ENCODE results near the gene ASPHD1. TPM values are rescaled to one million over a fixed set of nuclear protein-coding genes. Genes with fewer than 3 reads are reported as not detected.

Gene ASPHD1
- total RNA-seq, 1 experiment from 2014 or later: 2.6 TPM

DNA sequence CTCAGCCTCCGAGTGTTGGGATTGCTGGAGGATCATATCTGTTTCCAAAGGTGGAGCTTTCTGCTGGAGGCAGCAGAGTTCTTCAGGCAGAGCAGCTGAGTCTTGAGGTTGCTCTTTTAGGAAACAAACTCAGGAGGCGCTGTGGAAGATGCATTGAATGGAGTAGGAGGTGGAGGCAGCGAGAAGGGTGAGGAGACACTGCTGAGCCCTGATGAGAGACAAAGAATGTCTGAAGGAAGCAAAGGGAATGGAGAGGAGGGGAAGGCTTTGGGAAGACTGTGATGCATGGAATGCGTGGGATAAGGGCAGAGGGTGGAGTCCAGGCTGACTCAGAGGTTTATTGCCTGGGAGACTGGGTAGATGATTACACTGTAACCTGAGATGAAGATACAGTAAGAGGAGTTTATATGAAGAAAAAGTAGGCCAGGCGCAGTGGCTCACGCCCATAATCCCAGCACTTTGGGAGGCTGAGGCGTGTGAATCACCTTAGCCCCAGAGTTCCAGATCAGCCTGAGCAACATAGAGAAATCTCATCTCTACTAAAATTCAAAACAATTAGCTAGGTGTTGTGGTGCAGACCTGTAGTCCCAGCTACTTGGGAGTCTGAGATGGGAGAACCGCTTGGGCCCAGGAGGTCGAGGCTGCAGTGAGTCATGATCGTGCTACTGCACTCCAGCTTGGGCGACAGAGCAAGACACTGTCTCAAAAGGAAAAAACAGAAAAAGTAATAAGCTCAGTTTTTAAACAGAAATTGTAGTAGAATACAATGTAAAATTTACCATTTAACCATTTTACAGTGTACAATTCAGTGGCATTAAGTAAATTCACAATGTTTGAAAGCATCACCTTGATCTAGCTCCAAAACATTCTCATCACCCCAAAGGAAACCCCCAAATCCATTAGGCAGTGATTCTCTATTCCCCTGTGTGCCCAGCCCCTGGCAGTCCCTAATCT, 43.8 kb downstream of the ASPHD1 start:
- peak; percentile 98 for DNase-seq (ENCODE audit: low read depth)

GRCh38 chr16:29947897-29948296, 47.6 kb downstream of the ASPHD1 start:
- no peak for DNase-seq (ENCODE audit: low read depth)

- no peak for DNase-seq (ENCODE audit: low read depth)
Observed at GRCh38 chr16:29950806-29951461, 50.6 kb downstream of the ASPHD1 start.

DNA sequence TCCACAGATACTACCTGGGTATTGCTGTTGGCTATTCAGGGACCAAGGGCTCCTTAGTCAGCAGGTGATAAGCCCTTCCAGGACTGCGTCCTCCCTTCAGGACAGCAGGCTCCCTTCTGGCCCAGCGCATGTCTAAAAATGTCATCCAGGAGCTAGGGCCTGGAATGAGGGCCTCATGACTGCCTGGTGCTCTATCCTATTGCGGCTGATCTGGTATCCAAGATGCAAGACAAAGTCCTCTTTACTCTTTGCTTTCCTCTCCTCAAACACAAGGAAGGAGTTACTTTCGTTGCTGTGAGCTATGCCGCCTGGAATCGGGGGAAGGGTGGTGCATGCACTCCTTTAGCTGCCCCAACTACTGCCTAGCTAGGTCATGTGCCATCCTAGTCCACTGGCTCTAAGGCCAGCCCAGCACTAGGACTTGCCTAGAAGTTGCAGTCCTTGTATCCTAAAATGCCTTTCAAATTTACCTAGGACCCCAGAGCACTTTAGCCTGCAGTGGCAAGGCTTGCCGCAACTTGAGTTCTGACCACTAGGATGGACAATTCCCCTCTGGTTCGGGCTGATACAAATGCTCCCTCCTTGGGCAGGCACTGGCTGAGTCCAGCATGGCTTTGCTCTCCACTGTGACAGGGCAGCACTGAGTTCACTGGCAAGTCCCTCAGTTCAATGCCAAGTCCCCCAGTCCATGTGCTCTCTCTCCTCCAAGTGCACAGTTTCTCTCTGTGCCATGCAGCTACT, 51.5 kb downstream of the ASPHD1 start:
- no peak for DNase-seq (ENCODE audit: low read depth)

Other genes with a start within 250 kb of the ASPHD1 start
- gene SPN, start 237.2 kb upstream of the ASPHD1 start, total RNA-seq (2014; rRNA removed; shearing (Covaris generic)): 0.20 TPM in 1 of 2 replicates, not detected in the other
- 18.4 and 23.7 TPM in 2 replicates for gene QPRT, start 221.3 kb upstream of the ASPHD1 start, total RNA-seq (2014; rRNA removed; shearing (Covaris generic))
- gene C16orf54, start 154.5 kb upstream of the ASPHD1 start, total RNA-seq (2014; rRNA removed; shearing (Covaris generic)): 0.10 TPM in 1 of 2 replicates, not detected in the other
- not detected in 2 replicates for gene ZG16, start 122.2 kb upstream of the ASPHD1 start, total RNA-seq (2014; rRNA removed; shearing (Covaris generic))
- gene KIF22, start 109.7 kb upstream of the ASPHD1 start, total RNA-seq (2014; rRNA removed; shearing (Covaris generic)): 120 and 128 TPM in 2 replicates
- 114 and 181 TPM in 2 replicates for gene MAZ, start 94.0 kb upstream of the ASPHD1 start, total RNA-seq (2014; rRNA removed; shearing (Covaris generic))
- 1.7 and 2.5 TPM in 2 replicates for gene PRRT2, start 88.3 kb upstream of the ASPHD1 start, total RNA-seq (2014; rRNA removed; shearing (Covaris generic))
- 20.5 and 22.8 TPM in 2 replicates for gene PAGR1, start 84.3 kb upstream of the ASPHD1 start, total RNA-seq (2014; rRNA removed; shearing (Covaris generic))
- 140 and 141 TPM in 2 replicates for gene MVP, start 80.0 kb upstream of the ASPHD1 start, total RNA-seq (2014; rRNA removed; shearing (Covaris generic))
- 83.4 and 90.4 TPM in 2 replicates for gene CDIPT, start 37.3 kb upstream of the ASPHD1 start, total RNA-seq (2014; rRNA removed; shearing (Covaris generic))
- 4.9 and 6.2 TPM in 2 replicates for gene SEZ6L2, start 938 bp upstream of the ASPHD1 start, total RNA-seq (2014; rRNA removed; shearing (Covaris generic))
- gene KCTD13, start 25.7 kb downstream of the ASPHD1 start, total RNA-seq (2014; rRNA removed; shearing (Covaris generic)): 3.5 and 5.3 TPM in 2 replicates
- 84.8 and 110 TPM in 2 replicates for gene TMEM219, start 61.6 kb downstream of the ASPHD1 start, total RNA-seq (2014; rRNA removed; shearing (Covaris generic))
- 15.3 and 26.5 TPM in 2 replicates for gene TAOK2, start 73.4 kb downstream of the ASPHD1 start, total RNA-seq (2014; rRNA removed; shearing (Covaris generic))
- 16.1 and 21.0 TPM in 2 replicates for gene HIRIP3, start 95.1 kb downstream of the ASPHD1 start, total RNA-seq (2014; rRNA removed; shearing (Covaris generic))
- 53.7 and 81.3 TPM in 2 replicates for gene INO80E, start 95.8 kb downstream of the ASPHD1 start, total RNA-seq (2014; rRNA removed; shearing (Covaris generic))
- gene DOC2A, start 110.5 kb downstream of the ASPHD1 start, total RNA-seq (2014; rRNA removed; shearing (Covaris generic)): 1.1 TPM in 1 of 2 replicates, not detected in the other
- gene C16orf92, start 122.7 kb downstream of the ASPHD1 start, total RNA-seq (2014; rRNA removed; shearing (Covaris generic)): not detected in 2 replicates
- 0.12 and 0.49 TPM in 2 replicates for gene TLCD3B, start 130.8 kb downstream of the ASPHD1 start, total RNA-seq (2014; rRNA removed; shearing (Covaris generic))
- gene ALDOA, start 165.3 kb downstream of the ASPHD1 start, total RNA-seq (2014; rRNA removed; shearing (Covaris generic)): 1,895 and 1,949 TPM in 2 replicates
- gene PPP4C, start 175.5 kb downstream of the ASPHD1 start, total RNA-seq (2014; rRNA removed; shearing (Covaris generic)): 101 and 136 TPM in 2 replicates
- gene TBX6, start 191.4 kb downstream of the ASPHD1 start, total RNA-seq (2014; rRNA removed; shearing (Covaris generic)): 0.10 and 0.48 TPM in 2 replicates
- gene YPEL3, start 195.7 kb downstream of the ASPHD1 start, total RNA-seq (2014; rRNA removed; shearing (Covaris generic)): 13.2 and 14.9 TPM in 2 replicates
- gene GDPD3, start 213.0 kb downstream of the ASPHD1 start, total RNA-seq (2014; rRNA removed; shearing (Covaris generic)): 0.29 and 0.48 TPM in 2 replicates
- 36.3 and 39.9 TPM in 2 replicates for gene MAPK3, start 222.7 kb downstream of the ASPHD1 start, total RNA-seq (2014; rRNA removed; shearing (Covaris generic))

Data from RPMI7951 (cell line).